ENCODE results near the gene RRAGD. TPM values are rescaled to one million over a fixed set of nuclear protein-coding genes. Genes with fewer than 3 reads are reported as not detected.

RRAGD gene
- total and polyA plus RNA-seq, 2 of the 8 experiments (the other 6 are each of a cell fraction or from before 2014, with no cell fraction given), result 7.2 to 30.8 TPM

DNA sequence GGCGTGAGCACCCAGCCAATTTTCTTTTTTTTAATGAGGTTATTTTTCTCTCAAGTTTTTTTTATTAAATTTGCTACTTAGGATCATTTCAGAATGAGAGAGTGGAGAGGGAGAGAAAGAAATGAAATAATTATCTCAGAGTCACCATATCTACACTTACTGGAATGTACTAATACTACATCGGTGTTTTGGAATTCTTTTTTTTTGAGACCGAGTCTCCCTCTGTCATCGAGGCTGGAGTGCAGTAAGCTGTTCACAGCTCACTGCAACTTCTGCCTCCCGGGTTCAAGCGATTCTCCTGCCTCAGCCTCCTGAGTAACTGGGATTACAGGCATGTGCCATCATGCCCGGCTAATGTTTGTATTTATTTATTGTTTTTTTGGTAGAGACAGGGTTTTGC lies 48.6 kb upstream of the RRAGD start:
- CTCF ChIA-PET (ENCODE audit: partially characterized antibody), result interaction anchor here (0.8 kb wide), 1 partner anchor 33 kb away, joined by 3 read pairs; no protein-coding TSS in a partner anchor
- Histone ChIP-seq H4K20me1 (replicated peaks in 1 of 2; ENCODE audit: control insufficient read depth in 1 of 2, insufficient read depth in 2 of 2, low read length in 2 of 2) (peaks cover 0 to 2% of the 10 kb centered on the region in 2 experiments), H3K79me1 (ENCODE audit: low read depth, low read length) (no peaks in the 10 kb centered on the region), H3K27ac (ENCODE audit: low read depth, low read length) (no peak overlapping the region), H2BK12ac (ENCODE audit: low read depth, low read length) (no peak overlapping the region), H4K91ac (replicated peaks; ENCODE audit: insufficient read length, low read length) (no peak overlapping the region), H2BK120ac (replicated peaks; ENCODE audit: low read depth, low read length) (no peak overlapping the region), H3K14ac (ENCODE audit: insufficient read length) (no peak overlapping the region), H3K23ac (ENCODE audit: insufficient read length) (no peak overlapping the region), H3K18ac (ENCODE audit: extremely low read depth, low read length) (no peak overlapping the region), H3K27me3 (replicated peaks in 1 of 4; ENCODE audit: control insufficient read depth in 3 of 4, extremely low read depth in 1 of 4, insufficient read depth in 3 of 4, low read length in 3 of 4) (no peaks in the 10 kb centered on the region), H3K9ac (replicated peaks in 1 of 4; ENCODE audit: extremely low read depth in 1 of 4, low read depth in 3 of 4, low read length in 3 of 4) (no peak overlapping the region), H3K36me3 (ENCODE audit: control insufficient read depth in 2 of 4, insufficient read depth in 4 of 4, low read length in 3 of 4) (no peaks in the 10 kb centered on the region), H4K5ac (ENCODE audit: insufficient read length, low read depth, low read length) (no peak overlapping the region), H2BK15ac (ENCODE audit: low read length) (no peak overlapping the region), H2BK5ac (ENCODE audit: low read depth, low read length) (no peak overlapping the region), H3K4me2 (ENCODE audit: insufficient read depth in 1 of 2, low read depth in 2 of 2, low read length in 2 of 2) (no peak overlapping the region), H3K4me3 (ENCODE audit: extremely low read depth in 1 of 4, insufficient read depth in 2 of 4, low read depth in 3 of 4, low read length in 4 of 4) (no peak overlapping the region), H3K56ac (replicated peaks; ENCODE audit: insufficient read length, low read depth, low read length) (no peak overlapping the region), H4K8ac (ENCODE audit: extremely low read depth, insufficient read depth, low read length) (no peak overlapping the region), H3K9me3 (ENCODE audit: insufficient read depth in 2 of 2, low read depth in 1 of 2, low read length in 1 of 2) (no peaks in the 10 kb centered on the region), H2AK5ac (ENCODE audit: low read depth, low read length) (no peak overlapping the region), H3K23me2 (ENCODE audit: low read depth, low read length) (no peaks in the 10 kb centered on the region), H3K79me2 (ENCODE audit: control insufficient read depth in 1 of 2, insufficient read depth in 2 of 2, low read length in 2 of 2) (no peaks in the 10 kb centered on the region), H3K4ac (replicated peaks; ENCODE audit: insufficient read length, low read depth, low read length) (no peak overlapping the region), H3K4me1 (replicated peaks in 1 of 4; ENCODE audit: control insufficient read depth in 3 of 4, insufficient read depth in 4 of 4, low read length in 3 of 4) (no peaks in the 10 kb centered on the region), H2AFZ (ENCODE audit: low read length) (no peak overlapping the region), H2BK20ac (ENCODE audit: low read length) (no peak overlapping the region; the same call in 1 of the 2 replicates)
- WGBS, 2 experiments (ENCODE audit: extremely low coverage in 1 of 2, insufficient coverage in 1 of 2, insufficient read length in 1 of 2, insufficient replicate concordance in 2 of 2, low coverage in 1 of 2, low lambda C conversion rate in 2 of 2, missing lambda C conversion rate in 1 of 2), result 83% methylated on average over 7 of the region's 7 CpGs; no CpG with 5 or more reads in 1 of the 2 experiments
- POLR2A ChIA-PET (ENCODE audit: partially characterized antibody), result no interaction called here
- TF ChIP-seq SIN3A (conservative IDR thresholded peaks at IDR 0.05 in 1 of 2, IDR thresholded peaks at IDR 0.05 in 1 of 2; ENCODE audit: low read depth in 1 of 2, low read length in 2 of 2) (no peak), HDAC6 (IDR thresholded peaks at IDR 0.05; ENCODE audit: low read depth, low read length) (no peak), ZNF274 (IDR thresholded peaks at IDR 0.05; ENCODE audit: borderline replicate concordance, extremely low read depth, low read length) (no peak), CBX8 (IDR thresholded peaks at IDR 0.05; ENCODE audit: borderline replicate concordance, low read depth, low read length) (no peak), TEAD4 (IDR thresholded peaks at IDR 0.05; ENCODE audit: low read depth, low read length) (no peak), RXRA (IDR thresholded peaks at IDR 0.05; ENCODE audit: insufficient read depth, low read depth, low read length) (no peak), POU5F1 (IDR thresholded peaks at IDR 0.05; ENCODE audit: low read depth, low read length) (no peak), NRF1 (IDR thresholded peaks at IDR 0.05; ENCODE audit: low read depth, low read length) (no peak), BACH1 (IDR thresholded peaks at IDR 0.05; ENCODE audit: low read length) (no peak), CHD1 (IDR thresholded peaks at IDR 0.05; ENCODE audit: low read depth, low read length) (no peak), SP4 (IDR thresholded peaks at IDR 0.05; ENCODE audit: low read length) (no peak)
- DNase-seq (ENCODE audit: low read depth in 1 of 2, low spot score in 2 of 2) (no peak), FAIRE-seq (no peak)
